Measurements from ENCODE around the gene RYK.

DNA sequence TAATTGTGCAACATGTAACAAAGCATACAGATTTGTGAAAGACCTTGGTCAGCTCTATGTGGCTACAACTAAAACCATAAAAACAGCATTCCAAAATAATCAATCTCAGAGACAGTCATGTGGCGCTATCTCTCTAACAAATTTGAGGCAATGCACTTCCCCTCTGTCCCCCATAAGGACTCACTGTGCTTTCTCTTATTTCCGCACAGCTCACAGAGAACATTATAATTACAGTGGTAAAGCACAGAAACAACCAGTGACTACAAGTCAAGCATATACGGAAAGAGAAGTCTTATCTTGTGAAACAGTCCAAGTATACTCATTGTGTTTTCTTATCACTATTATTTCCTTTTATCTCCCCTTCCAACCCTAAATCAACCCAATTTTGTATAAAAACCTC lies 64.3 kb downstream of the RYK start:
- TF ChIP-seq, protein P1, sequence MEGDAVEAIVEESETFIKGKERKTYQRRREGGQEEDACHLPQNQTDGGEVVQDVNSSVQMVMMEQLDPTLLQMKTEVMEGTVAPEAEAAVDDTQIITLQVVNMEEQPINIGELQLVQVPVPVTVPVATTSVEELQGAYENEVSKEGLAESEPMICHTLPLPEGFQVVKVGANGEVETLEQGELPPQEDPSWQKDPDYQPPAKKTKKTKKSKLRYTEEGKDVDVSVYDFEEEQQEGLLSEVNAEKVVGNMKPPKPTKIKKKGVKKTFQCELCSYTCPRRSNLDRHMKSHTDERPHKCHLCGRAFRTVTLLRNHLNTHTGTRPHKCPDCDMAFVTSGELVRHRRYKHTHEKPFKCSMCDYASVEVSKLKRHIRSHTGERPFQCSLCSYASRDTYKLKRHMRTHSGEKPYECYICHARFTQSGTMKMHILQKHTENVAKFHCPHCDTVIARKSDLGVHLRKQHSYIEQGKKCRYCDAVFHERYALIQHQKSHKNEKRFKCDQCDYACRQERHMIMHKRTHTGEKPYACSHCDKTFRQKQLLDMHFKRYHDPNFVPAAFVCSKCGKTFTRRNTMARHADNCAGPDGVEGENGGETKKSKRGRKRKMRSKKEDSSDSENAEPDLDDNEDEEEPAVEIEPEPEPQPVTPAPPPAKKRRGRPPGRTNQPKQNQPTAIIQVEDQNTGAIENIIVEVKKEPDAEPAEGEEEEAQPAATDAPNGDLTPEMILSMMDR (IDR thresholded peaks at IDR 0.05) = no peak
- TF ChIP-seq MYC (IDR thresholded peaks at IDR 0.05; ENCODE audit: borderline replicate concordance, low read length) = no peak
- no peak for TF ChIP-seq FOSL2 (IDR thresholded peaks at IDR 0.05)
- TF ChIP-seq FOSL2 (CRISPR knock-in tag; IDR thresholded peaks at IDR 0.05) = no peak
- TF ChIP-seq POLR2AphosphoS2 (conservative IDR thresholded peaks at IDR 0.05; ENCODE audit: low read length) = no peak
- no peak for TF ChIP-seq RAD21 (conservative IDR thresholded peaks at IDR 0.05 in 1 of 2, IDR thresholded peaks at IDR 0.05 in 1 of 2)
- TF ChIP-seq POLR2A (IDR thresholded peaks at IDR 0.05; ENCODE audit: low read length) = no peak
- TF ChIP-seq NFE2L2 (conservative IDR thresholded peaks at IDR 0.05; ENCODE audit: low read length) = no peak
- no peak for TF ChIP-seq MAZ (IDR thresholded peaks at IDR 0.05; ENCODE audit: borderline replicate concordance, low read depth, low read length)
- TF ChIP-seq ESRRA (IDR thresholded peaks at IDR 0.05; ENCODE audit: borderline replicate concordance, low read length) = no peak

All from A549 (cell line).